Cerebellar cortex (tissue), 1 donor: ENCODE results near the gene TIAM1.
"Not testable (repeated sequence)": the region's sequence is repeated elsewhere in the genome, so short reads cannot be mapped to it uniquely, and the experiment has no call there.

Source experiments
- DNase-seq: peaks from one replicate; pipeline ENCODE4 v3.0.0-alpha.2; 2015; ENCODE audit warnings: low spot score

Gene TIAM1

DNA sequence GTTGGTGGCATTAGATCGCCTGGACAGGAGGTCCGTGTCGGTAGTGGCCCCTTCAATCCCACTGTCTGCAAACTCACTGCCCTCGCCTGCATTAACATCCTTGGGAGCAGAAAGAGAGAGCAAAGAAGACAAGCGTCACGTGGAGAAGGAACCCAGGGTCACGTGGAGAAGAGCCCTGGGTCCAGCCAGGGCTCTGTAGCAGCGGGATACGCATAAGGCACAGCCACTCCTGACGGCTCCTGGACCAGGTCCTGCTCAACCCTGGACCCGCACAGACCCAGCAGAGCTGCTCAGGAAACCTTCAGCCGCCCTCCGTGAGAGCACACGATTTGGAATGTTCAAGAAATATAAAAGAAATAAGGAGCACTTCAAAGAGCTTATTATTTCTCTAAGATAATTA is 92.0 kb downstream of the TIAM1 start:
- peak; percentile 85 for DNase-seq

DNA sequence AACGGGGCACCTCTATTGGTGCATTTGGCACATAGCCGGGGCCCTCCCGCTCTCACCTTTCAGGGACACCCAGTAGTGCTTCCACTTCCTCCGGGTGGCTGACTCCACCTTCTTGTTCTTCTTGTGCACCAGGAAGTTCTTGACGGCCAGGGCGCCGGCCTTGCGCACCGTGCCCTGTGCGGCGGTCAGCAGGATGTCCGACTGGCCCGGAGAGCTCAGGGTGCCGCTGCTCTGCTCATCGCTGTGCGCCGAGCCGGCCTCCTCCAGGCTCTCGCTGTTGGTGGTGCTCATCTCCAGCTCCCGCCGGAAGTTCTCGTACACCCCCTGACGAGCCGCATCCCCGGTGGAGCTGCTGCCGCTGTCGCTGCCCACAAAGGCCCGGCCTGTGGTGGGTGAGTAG is 92.4 kb downstream of the TIAM1 start:
- no peak for DNase-seq

DNA sequence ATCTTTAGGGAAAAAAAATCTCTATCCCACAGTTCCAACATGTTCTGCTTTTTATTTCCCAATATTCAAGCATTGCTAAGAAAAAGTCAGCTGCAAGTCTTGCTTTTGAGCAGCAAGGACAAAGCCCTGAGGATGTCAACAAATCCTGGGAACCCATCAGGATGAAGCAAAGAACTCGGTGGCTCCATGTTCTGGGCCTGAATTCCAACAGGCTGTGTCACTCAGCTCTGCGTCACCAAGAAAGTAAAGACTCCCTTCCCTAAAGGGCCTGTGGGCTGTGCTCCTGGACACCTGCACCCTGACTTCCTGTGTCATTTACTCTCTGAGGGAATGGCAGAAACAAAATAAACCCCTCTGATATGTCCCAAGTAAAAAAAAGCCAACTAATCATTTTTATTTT is 95.5 kb downstream of the TIAM1 start:
- no peak for DNase-seq

DNA sequence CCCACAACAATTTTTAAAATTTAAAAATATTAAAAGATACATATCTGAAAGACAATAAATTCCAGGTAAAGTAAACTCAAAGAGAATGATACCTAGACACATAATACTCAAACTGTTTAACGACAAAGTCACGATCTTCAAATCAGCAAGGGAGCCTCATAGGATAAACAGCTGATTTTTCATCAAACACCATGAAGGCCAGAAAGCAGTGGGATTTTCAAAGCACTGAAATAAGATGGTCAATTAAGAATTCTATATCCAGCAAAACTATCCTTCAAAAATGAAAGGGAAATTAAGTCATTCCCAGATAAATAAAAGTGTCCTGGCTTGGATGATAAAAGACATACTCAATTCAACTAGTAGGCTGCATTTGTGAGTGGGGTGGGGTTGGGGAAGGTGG is 100.5 kb downstream of the TIAM1 start:
- no peak for DNase-seq

DNA sequence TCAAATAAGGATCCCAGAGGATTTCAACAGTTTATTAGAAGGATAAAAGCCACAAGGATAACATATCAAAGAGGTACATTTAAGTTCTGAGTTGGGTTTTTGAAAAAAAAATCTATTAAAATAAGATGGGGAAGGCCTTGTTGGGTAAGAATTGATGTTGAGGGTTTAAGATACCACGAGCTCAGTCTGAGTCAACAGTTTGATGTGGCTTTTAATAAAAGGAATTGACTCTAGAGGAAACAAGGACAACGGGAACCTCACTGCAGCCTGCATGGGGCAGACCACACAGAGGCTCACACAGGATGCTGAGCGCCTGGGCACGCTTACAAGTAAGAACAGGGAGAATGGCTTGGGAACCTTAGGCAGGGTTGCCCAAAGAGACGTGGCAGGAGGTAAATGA is 107.5 kb downstream of the TIAM1 start:
- no peak for DNase-seq

DNA sequence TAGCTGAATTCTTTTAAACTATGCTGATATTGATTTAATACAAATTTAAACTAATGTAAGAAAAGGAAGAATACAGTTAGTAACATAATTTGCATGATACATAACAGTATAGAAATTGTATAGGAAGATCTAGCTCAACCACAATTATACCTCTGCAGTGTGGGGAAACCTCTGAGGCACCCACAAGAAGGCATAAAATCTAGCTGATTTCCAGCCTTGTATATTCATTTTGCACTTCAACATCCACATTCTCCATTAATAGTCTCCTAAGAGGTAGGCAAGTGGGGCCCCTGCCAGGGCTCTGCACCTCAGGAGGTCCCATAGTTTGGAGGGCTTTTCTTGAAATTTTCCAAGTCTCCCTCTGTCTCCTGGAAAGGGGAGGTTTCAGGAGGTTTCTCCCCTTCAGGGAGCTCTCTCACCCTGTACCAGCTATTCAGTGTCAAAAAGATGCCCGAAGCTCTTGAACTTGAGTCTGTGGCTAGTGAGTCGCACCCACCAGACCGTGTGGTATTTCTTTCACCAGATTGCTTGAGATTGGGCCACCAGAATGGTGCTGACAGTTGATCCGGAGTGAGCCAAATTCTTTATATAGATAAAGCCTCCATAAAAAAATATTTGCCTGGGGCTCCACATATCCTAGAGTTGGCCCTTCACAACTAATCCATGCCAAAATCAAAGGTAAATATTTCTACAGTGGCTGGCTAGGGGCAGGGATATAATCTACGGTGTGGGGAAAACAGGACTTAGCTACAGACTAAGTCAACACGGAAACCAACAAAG is 108.2 kb downstream of the TIAM1 start:
- DNase-seq = no peak

DNA sequence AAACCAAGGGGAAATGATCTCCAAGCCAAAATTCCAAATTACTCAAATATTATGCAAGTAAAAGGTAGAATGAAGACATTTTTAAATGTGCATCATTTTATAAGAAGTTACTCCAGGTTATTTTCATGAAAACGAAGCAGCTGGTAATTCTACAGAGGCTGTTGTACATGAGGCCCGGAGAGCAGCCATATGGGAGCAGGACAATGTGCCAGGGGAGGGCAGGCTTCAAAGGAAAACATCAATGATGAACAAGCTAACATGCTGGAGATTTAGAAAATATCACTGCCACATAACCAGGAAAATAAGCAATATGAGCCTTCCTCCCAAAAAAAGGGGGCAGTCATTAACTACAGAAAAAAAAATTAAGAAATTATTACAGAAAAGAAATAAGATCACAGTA is 109.1 kb downstream of the TIAM1 start:
- DNase-seq = peak; percentile 91

DNA sequence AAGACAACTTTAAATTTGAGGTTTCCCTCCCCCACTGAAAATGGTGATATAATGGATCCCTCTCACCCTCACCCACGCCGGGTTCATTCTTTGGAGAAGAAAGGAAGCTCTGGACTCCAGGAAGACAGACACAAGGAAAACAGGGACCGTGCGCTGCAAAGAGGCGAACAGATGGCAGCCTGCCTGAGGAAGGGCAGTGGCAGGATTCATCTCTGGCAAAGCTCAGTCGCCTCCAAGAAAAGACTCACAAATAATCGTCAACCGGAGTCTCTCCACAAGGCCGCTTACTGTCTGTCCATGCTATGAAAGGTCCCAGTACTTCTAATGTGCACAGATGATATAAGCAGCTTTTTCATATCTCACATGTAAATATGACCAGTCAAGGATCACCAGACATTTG is 110.3 kb downstream of the TIAM1 start:
- DNase-seq = peak; percentile 85

DNA sequence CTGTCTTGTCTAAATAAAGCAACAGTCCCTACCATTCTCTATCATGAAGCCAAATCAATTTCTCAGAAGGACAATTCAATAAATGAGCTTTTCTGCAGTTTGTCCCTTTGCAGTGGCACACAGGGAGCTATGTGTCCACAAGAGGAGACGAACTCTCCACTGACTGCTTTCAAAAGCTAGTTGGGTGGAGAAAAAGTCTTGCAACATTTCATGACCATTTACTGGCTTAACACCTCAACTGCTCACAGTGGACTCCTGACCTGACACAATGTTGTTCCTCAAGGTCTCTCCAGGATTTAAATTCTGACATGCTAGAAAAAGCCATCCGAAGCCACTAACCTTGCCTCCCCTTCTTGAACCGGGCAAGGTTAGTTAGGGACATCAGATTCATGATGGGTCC is 111.7 kb downstream of the TIAM1 start:
- no peak for DNase-seq

DNA sequence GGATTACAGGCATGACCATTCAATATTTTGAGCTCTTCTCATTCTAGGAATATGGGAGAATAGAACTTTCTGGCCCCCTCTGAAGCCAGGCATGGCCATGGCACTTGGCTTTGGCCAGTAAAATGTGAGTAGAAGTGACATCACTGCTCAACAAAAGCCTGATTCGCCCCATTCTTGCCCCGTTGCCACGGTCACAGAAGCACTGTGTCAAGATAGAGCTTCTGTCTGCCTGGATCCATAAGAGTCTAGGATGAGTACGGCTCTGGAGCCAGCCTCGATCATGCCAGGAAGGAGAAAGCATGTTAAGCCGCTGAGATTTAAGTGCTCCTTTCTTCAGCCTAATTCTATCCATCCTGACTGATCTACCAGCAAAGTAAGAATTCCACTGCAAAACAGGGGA is 113.1 kb downstream of the TIAM1 start:
- no peak for DNase-seq

DNA sequence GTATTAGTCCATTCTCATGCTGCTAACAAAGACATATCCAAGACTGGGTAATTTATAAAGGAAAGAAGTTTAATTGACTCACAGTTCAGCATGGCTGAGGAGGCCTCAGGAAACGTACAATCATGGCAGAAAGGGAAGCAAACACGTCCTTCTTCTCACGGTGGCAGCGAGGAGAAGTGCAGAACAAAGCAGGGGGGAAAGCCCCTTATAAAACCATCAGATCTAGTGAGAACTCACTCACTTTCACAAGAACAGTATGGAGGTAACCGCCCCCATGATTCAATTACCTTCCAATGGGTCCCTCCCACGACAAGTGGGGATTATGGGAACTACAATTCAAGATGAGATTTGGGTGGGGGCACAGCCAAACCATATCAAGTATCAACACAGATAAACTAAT is 115.3 kb downstream of the TIAM1 start:
- not testable (repeated sequence) for DNase-seq

DNA sequence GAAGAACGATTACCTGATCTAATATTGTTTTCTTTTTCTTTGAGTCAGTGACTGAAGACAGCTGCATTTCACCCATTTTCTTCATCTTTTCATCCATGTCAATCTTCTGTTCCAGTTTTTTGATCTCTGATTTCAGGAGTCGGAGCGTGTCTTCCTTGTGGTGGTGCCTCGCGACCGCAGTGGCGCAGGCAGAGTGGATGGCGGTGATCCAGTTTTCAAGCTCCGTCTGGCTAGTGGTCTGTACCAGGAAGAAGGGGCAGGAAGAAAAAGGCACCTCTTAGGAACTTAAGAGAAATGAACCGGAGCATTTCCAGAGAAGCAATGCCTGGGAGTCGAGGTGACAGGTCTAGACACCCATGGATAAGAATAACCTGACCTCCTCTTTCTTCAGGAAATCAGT is 118.3 kb downstream of the TIAM1 start:
- peak; percentile 69 for DNase-seq

DNA sequence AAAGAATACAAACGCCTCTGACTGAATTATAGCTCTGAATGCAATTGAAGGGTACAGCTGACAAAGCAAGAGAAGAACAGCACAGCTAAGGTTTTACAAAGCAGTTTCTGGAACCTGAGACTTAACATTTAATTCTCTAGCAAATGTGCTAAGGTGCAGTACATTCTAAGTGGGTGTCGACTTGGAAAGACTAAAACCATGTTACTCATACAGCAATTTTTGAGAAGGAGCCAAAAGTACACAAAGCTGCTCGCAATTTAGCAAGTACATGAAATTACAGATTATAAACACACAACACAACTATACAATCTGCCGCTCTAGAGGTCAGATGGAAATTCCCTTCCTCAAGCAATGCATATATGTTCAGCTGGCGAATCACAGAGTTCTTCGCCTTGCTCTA is 121.9 kb downstream of the TIAM1 start:
- DNase-seq = no peak

DNA sequence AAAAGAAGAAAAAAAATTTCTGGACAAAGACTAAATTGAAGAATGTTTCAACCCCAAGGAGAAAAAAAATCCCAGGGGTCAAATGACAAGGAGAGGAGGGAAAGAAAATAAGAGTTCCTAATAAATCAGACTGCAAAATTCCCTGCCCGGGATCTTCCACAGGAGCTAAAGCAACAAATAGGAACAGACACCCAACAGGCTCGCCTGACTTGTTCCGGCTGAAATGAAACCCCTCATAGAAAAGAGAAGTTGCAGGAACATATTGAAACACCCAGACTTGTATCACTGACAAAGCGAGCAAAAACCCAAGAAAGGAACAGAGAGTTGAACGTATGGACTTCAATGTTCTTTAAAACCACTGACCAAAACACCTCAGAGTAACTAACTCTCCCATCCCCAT is 123.0 kb downstream of the TIAM1 start:
- DNase-seq = no peak

DNA sequence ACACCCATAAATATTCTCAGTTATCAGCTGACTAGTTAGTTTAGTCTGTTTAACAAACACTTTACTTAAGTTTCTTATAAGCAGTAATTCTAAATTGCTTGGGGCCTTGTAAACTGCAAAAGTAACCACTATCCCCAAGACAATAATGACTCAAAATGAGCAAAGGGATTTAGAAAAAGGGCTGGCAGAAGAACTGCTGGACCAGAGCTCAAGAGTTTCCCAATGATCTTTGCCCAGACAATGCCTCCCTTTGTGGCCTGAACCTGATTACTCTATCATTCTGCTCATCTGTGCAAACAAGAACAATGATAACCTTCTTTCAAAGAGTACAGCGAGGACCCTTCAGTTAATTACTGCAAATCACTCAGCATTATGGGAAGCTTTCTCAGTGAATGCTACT is 123.5 kb downstream of the TIAM1 start:
- DNase-seq = no peak

DNA sequence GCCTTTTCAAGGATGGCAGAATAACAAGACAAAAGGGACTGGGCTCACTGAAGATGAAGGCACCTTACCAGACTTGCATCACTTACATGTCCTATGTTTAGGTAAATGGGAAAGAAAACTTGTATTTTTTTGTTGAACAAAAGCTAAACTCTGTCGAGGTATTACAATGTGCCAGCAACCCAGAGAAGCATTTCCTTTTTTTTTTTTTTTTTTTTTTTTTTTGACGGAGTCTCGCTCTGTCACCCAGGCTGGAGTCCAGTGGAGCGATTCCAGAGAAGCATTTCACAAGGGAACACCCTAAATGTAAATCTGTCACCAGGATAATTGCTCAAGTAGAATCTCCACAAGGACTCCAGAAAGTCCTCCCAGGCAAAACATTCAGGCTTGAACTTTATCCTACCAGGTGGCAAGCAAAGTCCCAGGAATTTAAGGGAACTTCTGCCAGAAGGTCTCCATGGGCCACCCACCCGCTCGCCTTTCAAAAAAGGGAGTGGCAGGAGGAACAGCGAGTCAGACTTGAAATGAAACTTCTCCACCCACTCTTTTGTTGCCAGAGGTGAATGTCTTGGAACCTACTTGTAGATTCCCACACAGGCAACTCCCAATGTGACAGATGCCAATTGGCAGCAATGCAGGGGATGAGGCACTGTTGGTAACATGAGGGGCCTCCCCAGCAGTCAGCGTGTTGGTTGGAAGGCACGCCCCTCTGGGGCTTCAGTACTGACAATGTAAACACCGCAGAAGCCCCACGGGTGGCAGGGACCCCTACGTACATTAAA is 125.0 kb downstream of the TIAM1 start:
- no peak for DNase-seq

DNA sequence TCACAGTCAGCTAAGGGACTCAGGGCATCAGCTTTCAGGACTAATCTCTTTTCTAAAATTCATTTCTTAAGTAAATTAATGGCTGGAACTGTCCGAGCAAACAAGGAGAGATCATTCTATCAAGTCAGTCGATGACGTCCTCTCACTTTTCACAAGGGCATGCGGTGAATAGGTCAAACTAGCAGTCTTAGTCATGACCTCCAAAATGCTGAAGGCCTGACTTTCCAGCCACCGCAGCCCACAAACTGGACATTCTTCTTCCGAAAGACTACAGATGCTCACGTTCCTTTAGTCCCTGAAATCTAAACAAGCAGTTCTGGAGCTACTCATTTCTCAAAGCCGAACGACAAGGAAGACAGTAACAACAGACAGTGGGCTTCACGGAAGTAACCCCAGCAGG is 127.9 kb downstream of the TIAM1 start:
- no peak for DNase-seq

DNA sequence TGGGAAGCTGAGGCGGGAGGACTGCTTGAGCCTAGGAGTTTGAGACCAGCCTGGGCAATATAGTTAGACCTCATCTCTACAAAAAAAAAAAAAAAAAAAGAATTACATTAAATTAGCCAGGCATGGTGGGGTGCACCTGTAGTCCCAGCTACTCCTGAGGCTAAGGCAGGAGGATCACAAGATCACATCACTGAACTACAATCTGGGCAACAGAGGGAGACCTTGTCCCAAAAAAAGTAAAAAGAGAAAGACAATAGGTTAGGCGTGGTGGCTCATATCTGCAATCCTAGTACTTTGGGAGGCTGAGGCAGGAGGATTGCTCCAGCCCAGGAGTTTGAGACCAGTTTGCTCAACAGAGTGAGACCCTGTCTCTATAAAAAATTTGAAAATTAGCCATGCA is 130.3 kb downstream of the TIAM1 start:
- no peak for DNase-seq

DNA sequence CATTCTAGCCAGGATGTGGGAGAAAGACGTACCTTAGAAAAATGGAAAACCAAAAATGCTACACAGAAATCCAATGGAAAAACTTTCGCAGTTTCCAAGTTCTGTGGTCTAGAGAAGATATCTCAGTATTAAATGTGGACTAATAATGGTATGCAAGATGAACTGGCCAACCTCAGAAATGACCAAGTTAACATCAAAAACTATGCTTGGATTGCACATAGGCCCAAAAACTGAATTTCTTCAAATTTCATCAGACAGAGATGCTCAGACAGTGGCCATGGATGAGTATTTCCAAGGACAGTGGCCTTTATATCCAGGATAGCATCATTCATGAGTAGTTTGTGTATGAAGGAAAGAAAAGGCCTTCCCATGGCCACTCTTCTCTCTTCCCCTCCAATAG is 132.2 kb downstream of the TIAM1 start:
- DNase-seq = no peak

DNA sequence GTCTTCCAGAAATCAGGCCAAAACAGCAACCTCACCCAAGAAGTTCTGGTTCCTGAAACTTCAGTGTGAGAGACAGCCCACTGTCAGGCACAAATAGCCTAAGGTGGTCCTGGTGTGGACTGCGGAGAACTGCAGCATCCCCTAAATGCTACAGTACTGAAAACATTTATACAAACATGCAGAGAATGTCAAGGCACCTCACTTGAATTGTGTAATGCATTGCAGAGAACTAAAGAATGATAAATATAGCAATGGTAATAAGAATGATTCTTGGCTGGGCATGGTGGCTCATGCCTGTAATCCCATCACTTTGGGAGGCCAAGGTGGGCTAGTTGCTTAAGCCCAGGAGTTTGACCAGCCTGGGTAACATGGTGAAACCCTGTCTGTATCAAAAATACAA is 138.6 kb downstream of the TIAM1 start:
- no peak for DNase-seq

DNA sequence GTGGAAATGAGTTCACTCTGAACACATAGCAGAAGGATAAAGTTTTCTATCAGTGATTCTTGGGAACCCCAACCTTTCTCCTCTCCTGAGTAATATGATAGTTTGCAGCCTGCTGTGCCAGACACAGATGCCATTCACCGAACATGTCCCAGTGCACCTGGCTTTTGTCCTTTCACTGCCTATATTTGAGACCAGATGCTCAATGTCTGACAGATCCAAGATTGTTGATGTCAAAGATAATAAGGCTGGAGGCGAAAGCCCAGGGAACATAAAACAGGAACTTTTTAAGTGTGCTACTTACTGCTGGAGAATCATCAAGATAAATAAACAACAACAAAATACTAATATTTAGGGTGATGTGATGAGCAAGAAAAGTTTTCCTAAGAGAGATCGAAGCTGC is 139.3 kb downstream of the TIAM1 start:
- no peak for DNase-seq

DNA sequence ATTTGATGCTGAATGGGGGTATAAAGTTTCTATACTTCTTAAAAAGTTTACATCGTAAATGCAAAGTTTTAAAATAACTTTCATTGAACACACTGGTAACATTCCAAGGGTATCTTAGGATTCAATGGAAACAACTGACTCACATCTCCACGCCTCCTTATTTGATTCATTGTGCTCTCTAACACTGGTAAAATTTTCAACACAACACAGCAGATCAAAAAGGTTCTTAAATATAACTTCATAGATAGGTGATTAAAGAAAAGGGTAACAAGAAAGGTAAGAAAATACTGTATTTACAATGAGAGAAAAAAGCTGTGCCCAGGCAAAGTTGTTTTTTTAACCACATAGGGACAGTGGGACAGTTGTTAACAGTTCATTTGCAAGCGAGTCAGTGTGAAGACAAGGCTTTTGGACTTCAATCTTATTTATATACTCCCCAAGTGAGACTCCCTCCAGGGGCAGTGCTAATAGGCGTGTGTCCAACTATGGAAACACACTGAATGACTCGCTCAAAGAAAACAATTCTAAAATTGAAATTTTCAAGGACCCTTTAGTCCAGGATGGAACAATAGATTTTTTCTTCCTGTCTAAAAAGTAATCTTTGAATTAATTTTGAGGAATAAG is 140.5 kb downstream of the TIAM1 start:
- no peak for DNase-seq

DNA sequence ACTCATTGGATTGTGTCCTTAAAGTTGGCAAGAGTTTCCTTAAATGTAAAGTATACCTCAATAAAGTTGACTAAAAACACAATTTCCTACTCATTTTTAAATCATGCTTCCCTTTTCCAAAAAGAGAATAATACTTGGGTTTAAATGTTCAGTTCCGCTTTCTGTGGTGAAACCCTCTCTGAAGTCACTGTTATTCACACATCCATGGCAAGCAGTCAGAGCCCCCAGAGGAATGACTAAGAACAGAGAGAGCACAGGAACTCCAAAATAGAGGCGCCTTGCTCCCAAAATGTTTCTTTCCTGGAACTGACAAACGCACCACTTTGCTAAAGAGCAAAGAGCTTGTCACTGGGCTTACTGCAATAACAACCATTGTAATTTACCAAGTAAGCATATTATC is 142.5 kb downstream of the TIAM1 start:
- DNase-seq = no peak
